Activated gamma-delta T cell treated with Interleukin-2 at 50 U/mL for 16 hours (primary cell): Measurements from ENCODE around the gene CFAP99.
A peak's percentile ranks its signal among the peaks of the same experiment; 100 is the strongest.
"Not testable (repeated sequence)": the region's sequence is repeated elsewhere in the genome, so short reads cannot be mapped to it uniquely, and the experiment has no call there.

Experiments
- DNase-seq: peaks from one replicate; pipeline ENCODE4 v3.0.0-alpha.2; 2020

The CFAP99 gene

DNA sequence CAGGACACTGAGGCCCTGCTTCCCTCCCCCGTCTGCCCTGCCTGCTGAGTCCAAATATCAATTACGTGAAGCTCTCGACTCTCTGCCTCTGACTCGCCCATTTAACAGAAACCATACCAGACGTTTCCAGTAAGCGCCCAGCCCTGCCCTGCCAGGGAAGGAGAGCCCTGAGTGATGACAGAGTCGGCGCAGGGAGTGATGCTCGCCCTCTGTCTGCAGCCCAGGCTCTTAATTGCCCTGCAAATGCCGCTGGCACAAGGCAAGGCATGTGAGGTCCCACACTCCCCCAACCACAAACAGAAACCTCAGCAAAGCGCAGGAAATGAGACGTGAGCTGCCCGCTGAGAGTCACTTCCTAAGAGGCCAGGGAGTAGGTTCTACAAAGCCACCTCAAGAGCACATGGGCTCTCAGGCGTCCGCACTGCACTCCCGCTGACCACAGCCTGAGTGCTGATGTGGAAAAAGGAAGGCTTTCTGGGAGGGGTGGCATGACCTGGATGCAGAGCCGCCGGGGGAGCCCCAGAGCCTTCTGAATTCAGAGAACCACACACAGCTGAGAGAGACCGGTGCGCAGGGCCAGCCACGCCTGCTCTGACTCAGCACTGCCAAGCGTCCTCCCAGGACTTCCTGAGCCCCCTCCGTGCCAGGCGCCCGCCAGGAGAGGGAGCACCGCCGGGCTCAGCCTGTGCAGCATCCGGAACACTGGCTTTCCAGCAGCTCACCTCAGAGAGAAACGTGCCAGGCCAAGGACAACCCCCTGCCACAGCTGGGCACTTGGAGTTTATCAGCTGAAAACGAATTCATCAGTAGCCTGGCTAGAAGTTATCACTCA is 5.7 kb upstream of the CFAP99 start:
- peak; percentile 88 for DNase-seq

DNA sequence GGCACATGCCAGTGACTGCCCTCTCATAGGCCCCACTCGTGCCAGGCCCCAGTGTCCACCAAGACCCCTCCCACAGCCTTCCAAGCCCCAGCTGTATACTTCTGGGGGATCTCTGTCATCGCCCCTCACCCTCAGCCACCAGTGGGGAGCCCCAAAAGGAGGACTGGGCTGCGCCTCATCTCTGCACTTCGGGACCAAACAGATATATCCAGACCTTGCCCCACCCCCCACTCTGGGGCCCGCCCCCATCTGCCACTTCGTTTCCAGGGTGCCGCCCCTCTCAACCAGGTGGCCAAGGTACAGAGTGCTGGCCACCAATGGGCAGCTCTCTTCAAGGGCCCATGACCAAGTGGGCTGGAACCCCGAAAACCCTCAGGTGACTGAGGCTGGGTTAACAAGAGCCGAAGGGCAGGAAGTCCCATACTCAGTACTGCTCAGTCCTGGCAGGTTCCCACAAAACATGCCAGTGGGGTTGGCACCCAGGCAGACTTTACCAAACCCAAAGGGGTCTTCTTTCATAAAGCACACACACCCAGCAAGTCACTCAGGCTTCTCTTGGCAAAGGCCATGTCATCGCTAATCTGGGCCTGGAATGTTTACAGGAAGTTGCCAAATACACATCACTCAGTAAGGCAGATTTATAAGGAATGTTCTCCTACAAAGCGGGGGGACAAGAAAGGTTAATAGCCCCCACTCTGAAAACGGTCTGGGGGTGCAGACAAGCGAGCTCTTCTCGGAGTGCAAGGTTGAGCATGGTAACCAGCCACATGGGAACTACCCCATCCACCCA is 4.7 kb upstream of the CFAP99 start:
- DNase-seq, result no peak

DNA sequence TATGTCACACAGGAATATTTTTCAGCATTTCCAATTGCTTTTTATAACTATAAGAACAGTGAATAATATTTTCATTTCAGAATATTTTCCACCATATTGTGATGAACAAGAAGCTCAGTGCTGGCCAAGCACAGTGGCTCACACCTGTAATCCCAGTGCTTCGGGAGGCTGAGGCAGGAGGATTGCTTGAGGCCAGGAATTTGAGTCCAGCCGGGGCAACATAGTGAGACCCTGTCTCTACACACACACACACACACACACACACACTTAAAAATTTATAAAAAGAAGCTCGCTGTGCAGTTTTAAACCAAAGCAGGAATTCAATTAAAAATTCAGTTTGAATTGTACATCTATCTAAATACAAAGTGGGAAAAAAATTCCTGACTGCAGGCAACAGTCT is 3.5 kb upstream of the CFAP99 start:
- DNase-seq, result no peak

DNA sequence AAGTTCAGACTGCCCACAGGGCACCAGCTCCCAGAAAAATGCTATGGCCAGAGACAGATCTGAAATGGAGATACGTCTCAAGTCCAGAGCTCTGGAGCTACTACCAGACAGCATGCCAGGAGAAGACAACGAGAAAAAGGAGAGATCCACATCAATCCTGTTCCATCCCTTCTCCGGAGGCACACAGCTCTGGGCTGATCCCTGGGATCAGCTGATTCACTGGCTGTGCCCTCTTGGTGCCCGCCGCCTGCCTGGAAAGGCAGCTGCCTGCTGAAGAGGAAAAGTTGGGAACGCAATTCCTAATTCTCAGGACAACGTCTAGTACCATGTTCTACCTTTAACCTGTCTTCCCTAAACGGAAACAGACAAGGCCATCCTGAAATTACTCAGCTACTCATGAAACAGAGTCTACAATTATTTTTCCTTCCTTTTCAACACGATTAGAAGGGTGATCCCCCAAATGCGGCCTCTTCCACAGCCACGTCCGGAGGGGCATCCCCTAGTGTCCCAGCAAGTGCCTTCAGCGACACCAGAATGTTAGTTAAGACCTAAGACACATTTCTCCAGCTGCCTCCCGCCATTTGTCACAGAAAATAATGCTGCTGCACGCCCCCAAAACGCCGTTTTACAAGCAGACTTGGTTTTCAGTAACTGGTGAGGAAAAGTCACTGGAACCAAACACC is 2.7 kb upstream of the CFAP99 start:
- no peak for DNase-seq

DNA sequence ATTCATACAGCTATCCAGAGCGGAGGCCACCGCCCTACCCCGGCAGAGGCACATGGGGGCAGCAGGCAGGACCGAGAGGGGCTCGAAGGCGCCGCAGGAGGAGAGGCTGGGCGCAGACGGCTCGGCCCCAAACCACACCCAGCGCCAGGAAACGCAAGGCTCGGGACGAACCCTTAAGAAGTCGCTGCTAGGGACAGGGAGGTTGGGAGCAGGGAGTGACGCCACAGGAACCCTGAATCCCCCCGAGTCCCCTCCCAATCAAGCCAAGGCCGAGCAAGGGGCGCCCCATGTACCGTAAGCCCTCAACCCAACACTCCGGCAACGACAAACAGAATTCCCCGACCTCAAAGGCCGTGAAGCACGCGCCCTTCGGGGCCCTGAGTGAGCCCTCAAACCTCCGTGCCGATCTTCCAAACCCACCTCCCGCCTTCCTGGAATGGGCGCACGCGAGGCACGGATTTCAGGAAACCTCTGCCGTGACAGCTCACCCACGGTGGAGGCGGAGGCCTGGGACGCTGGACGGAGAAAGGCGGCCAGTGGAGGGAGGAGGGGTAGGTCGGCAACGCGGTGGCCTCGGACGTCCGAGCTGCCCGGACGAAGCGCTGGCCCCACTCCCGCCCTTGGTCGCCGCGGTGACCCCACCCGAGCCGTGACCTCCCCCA is 2.1 kb upstream of the CFAP99 start:
- no peak for DNase-seq

DNA sequence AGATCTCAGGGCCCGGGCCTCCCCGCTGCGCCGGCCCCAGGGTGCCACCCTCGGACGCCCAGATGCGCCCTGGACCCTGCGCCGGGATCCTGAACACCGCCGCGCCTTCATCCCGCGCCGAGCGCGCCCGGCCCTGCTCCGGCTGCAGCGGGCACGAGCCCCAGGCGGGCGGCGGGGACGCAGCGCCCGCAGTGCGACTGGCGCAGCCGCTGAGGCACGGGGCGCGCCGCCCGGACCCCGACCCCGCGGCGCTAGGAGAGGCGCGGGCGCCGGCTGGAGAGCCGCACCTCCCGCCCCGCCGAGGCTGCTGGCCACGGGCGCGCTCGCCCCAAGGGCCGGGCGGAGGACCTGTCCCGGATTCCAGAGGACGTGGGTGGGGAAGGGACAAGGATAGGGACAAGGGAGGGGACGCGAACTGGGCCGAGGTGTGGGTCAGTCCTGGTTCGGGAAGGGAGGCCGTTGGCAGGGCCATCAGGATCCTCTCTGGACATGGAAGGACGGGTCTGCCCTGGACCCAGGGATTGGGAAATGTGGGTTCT is 1.5 kb upstream of the CFAP99 start:
- no peak for DNase-seq

DNA sequence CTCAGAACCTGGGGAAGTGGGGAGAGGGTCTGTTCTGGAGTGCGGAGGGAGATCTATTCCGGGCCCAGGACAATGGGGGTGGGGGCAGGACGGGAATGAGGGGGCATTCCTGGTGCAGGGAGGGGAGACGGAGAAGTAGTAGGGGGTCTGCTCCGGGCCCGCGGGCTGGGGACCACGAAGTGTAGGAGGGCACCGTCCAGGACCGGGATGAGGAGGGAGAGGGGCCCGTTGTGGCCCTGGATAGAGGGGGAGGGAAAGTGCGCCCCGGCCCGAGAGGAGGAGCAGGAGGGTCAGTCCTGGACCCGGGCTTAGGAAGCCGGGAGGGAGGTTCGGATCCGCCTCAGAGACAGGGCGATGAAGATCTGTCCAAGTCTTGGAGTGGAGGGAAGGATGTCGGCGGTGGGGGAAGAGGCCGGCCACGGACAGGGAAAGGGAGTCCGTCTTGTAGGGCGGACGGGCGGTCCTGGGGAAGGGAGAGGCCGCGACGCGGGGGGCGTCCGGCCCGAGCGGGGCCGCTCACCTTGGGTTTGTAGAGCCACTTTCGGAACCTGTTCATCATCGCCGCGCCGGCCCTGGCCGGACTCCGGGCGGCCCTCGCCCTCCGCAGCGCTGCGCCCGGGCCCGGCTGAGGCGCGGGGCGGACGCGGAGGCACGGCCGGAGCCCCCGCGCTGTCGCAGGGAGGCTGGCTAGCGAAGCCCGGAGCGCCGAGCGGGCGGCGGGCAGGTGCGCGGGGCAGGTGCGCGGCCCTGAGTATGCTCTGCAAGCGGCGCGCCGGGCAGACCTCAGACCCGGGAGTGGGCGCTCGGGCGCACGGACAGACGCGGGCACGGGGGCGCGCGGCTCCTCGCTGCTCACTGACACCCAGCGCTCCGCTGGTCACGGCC is 748 bp upstream of the CFAP99 start, which contains the start of gene ZFYVE28:
Gene ZFYVE28, minus strand, starts transcription at position 881 of the 885 bp plus-strand sequence. Its CDS starts 322 bp downstream, at position 559.
- DNase-seq, result no peak

DNA sequence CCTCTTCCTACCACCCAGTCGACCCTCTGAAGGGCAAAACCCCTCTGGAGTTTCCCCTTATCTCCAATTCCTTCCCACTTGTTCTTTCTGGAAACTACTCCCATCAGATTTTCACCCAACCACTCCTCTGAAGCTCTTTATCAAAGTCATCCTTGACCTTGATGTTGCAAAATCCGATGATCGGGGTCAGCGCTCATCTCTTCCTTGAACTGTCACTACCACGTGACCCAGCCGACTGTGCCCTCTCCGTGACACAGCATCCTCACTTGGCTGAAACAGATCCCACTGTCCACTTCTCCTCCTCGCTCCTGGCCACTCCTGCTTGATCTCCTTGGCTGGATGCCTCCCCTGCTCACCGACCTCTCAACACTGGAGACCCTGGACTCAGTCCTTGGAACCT is 1.1 kb downstream of the CFAP99 start:
- DNase-seq, result no peak

DNA sequence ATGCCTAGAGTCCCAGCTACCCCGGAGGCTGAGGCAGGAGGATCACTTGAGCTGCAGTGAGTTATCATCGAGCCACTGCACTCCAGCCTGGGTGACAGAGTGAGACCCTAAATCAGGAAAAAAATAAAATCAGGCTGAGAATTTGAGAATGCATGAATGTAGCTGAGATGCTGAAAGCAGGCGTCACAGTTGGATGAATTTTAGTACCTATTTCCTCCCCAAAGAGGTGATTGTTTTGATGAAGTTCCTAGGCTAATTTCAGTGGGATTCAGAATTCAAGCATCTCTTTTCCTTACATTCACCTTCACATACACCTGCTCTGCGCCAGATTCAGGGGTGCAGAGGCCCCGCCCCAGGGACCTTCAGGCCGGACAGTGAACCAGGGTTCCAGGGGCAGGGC is 3.2 kb downstream of the CFAP99 start:
- no peak for DNase-seq

DNA sequence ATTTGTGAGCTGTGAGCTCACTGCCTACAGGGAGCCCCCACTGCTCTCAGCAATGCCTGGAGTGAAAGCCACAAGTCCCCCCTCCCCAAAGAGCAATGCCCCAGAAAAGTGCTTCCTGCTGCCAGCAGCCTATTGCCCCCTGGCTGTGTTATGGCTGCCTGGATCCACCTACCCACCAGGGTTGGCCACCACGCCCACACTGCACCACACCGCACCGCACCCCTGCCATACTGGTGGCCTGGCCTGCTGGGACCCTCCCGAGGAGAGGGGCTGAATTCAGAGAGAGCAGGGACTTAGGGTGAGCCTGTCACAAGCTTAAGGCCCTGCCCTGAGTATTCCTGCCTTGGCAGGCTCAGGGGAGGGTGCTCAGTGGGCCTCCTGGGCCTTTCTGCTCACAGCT is 4.3 kb downstream of the CFAP99 start:
- no peak for DNase-seq

DNA sequence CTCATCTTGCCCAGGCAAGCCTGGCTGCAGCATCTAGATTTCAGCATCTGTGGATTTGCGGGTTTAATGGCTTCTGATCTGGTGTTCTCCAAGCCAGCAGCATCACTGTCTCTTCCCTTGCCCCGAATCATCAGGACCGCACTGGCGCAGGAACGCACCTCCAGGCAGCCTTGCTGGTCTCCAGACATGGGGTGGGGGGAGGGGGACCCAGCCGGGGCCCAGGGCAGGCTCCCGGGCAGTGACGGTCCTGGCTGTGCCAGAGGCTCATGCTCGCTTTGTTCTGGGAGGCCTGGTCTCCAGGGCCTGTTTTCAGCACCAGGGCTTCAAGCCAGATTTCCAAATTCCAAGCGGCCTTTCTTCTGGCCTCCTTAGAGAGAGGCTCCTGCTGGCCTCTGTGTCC is 4.9 kb downstream of the CFAP99 start:
- DNase-seq, result no peak

DNA sequence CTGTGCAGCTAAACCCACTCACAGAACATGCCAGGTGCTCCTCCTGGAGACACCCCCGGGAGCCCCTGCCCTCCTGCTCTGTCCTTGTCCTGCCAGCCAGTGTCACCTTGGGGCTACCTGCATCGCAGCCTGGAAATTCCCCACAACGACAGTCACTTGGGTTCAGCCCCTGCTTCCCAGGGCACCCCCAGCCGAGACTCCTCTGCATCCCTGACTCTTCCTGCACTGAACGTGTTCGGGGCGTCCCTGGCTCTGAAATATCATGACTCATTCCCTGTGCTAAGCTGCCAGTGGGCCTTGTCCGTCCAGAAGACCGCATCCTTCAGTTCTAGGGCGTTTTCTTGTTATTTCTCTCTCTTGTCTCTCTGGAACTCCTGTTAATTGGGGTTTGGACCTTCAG is 5.8 kb downstream of the CFAP99 start:
- no peak for DNase-seq

DNA sequence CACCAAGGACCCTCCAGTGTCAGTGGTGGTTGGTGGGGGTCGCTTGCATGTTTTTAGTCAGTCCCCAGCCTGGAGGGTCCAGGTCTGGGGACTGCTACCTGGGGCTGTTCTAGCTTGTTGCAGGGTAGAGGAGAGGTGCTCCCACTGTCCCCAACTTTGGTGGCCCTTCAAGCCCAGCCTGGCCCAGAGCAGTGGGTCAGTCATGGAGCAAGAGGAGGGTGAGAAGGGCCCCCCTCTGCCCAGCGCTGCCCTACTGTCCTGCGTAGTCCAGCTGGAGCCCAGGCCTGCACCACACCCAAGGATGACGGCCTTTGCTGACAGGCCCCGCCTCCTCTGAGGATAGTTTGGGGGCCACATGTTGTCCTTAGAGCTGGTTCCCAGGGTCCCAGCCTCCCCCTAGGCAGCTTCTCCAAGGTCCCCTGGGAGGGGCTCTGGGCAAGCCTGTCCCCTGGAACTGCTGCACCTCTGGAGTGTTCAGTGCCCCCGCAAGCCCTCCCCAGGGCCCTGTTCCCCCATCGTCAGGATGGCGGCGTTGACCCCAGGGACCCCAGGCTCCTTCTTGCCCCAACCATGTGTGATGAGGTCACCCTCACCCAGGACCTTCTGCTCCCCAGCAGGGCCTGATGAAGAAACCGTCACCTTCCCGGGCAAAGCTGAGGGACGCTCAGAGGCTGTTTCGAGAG is 6.8 kb downstream of the CFAP99 start:
- no peak for DNase-seq

DNA sequence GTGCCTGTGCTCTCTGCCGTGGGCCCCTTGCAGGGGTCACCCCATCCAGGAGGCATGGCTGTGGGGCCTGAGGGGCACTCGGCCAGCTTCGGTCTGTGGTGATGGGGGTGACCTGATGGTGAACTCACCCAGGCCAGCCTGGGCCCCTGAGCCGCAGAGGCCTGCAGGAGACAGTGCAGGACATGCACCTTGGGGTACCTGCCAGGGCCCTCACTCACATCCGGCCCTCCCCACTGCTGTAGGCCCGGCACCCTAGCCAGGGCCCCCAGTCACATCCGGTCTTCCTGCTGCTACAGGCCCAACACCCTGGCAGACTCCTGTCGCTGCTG is 7.3 kb downstream of the CFAP99 start:
- DNase-seq, result no peak

DNA sequence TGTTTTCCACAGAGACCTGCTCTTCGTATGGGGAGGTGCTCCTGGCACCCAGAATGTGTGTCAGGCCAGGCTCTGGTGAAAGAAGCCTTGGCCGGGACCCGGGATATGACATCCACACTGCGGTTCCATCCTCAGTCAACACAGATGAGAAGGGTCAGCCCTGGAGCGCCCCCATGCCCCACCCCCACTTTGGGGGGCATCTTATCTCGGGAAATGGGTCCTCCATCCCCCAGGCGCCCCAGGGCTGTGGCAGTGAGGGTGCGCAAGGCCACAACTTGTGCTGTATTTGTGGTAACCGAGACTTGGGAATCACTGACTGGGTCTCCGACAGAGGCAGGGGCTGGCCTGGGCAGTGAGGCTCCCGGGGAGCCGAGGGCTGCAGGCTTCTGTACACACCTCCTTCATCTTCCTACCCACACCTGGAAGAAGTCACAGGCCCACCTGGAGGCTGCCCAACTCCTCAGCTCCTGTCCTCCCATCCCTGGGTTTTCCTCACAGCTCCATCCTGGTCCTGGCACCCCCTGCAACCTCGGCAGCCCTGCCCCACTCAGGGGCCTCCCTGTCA is 8.0 kb downstream of the CFAP99 start:
- DNase-seq, result no peak

DNA sequence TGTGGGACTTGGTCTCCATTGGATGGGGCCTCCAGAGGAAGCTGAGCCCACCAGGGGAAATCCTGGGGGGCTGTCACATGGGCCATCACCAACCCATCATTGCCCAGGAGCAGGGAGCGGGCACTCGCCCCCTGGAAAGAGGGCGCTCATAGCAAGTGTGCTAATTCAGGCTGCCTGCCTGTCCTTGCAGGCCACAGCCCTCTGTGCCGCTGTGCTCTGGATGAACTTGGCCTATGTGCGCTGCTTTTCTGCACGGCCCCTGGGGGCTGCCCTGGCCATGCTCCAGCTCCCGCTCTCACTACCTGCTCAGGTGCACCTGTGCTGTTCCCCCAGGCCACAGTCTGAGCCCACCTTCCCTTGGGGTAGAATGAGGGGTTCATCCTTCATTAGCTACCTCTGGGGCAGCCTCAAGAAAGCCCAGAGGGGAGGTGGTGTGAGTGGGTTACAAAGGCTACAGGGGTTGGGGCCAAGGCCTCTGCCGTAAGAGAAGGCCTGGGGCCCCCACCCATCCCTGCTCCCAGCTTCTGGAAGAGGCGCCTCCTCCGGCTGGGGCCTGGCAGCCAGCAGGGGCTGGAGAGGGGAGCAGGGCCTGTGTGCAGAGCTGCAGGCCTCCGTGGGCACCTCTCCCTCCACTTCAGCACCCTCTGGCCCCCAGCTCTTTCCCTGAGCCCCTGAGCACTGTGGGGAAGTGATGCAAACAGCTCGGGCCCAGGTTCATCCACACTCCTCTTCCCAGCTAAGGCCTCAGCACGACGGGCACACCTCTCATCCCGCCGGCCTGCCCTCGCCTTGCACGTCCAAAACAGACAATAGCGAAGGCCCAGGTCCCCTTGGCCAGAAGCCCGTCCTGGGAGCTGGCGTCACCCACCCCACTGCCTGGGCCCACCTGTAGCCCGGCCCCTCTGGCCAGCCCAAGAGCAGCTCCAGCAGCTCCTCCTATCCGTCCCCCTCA is 8.9 kb downstream of the CFAP99 start:
- no peak for DNase-seq

DNA sequence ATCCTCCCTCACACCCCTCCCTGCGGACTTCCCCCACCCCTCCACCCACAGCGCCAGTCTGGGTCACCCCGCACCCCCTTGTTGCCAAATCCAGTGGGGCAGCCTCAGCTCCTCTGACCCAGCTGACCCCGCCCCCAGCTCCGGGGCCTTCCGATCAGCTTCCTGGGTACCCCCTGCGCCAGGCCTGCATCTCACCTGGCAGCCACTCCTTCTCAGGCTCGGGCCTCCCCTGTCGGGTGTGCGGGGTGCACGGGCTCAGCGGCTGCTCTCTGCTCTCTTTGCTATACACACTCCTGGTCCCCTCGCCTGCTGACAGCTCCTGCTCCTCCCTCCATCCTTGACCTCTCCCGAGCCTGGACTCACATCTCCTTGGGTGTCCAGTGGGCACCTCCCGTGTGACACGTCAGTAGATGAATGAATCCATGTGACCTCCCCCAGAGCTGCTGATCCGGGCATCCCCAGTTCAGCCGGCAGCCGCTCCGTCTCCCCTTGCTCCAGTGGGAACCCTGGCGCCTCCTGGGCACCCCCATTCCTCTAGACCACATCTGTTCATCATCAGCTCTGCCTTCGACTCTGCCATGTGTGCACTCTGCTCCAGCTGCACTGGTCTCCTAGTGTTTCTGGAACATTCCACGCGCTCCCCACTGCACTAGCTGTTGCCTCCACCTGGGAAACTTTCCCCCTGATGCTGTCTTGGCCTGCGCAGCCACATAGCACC is 9.9 kb downstream of the CFAP99 start:
- no peak for DNase-seq

DNA sequence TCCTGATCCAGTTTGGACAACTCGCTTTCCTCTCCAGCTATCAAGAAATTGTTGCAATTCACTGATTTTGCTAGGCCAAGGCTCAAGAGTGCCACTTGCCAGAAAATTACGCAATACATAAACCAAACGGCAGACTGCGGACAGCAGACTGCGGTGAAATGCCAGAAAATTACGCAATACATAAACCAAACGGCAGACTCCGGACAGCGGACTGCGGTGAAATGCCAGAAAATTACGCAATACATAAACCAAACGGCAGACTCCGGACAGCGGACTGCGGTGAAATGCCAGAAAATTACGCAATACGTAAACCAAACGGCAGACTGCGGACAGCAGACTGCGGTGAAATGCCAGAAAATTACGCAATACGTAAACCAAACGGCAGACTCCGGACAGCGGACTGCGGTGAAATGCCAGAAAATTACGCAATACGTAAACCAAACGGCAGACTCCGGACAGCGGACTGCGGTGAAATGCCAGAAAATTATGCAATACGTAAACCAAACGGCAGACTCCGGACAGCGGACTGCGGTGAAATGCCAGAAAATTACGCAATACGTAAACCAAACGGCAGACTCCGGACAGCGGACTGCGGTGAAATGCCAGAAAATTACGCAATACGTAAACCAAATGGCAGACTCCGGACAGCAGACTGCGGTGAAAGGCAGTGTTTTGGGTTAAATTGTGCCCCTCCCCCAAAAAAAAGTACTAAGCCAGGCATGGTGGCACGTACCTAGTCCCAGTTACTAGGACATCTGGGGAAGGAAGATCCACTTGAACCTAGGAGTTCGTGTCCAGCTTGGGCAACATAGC is 11.4 kb downstream of the CFAP99 start:
- DNase-seq, result not testable (repeated sequence)
